Lower lobe of right lung (tissue), 2 donors: Measurements from ENCODE around the gene TIPIN. TPM values are rescaled to one million over a fixed set of nuclear protein-coding genes. Genes with fewer than 3 reads are reported as not detected.
"Not testable (repeated sequence)": the region's sequence is repeated elsewhere in the genome, so short reads cannot be mapped to it uniquely, and the experiment has no call there.

Experiments
- ATAC-seq, 2 donors: fragments of 200-7000 bp; cut with Tn5 transposase; one replicate each; pipeline ENCODE4 v1.9.1; 2020 to 2022; ENCODE audit warnings: mild to moderate bottlenecking in 2 of 2, moderate library complexity in 2 of 2
- DNase-seq: peaks from one replicate; pipeline ENCODE4 v3.0.0-alpha.2; 2020
- H3K27ac ChIP-seq: fragments of 200-600 bp; one replicate; pipeline ENCODE4 v1.8.0; 2022
- H3K27me3 ChIP-seq: fragments of 200-600 bp; one replicate; pipeline ENCODE4 v1.8.0; 2022; ENCODE audit warnings: low read depth
- H3K36me3 ChIP-seq: fragments of 200-600 bp; one replicate; pipeline ENCODE4 v1.8.0; 2022; ENCODE audit warnings: mild to moderate bottlenecking
- H3K4me1 ChIP-seq: fragments of 200-600 bp; one replicate; pipeline ENCODE4 v1.8.0; 2022
- H3K4me3 ChIP-seq: fragments of 200-600 bp; one replicate; pipeline ENCODE4 v1.8.0; 2022; ENCODE audit warnings: mild to moderate bottlenecking
- H3K9me3 ChIP-seq: fragments of 200-600 bp; one replicate; pipeline ENCODE4 v1.8.0; 2022
- CTCF ChIP-seq: fragments of 200-600 bp; IDR thresholded peaks from one replicate; pipeline ENCODE4 v1.8.0; 2022; ENCODE audit warnings: antibody characterized with exemption, mild to moderate bottlenecking
- intact Hi-C: fragments of 100-400 bp; cut with DNase I; formaldehyde crosslinking; loops from one replicate; pipeline ENCODE4 v1.11.0; 2022
- total RNA-seq: library from RNA; stranded (reverse); fragmentation: NEBNext Ultra II Directional; extraction: Animal tissue kit (Norgen Biotek cat#: 25700); gene quantifications from one replicate; pipeline ENCODE4 v1.2.1, GENCODE V29; 2021
- donor health status: DM: no; HTN: yes; CAD: no; lungs with severe emphysema.

The TIPIN gene
- total RNA-seq, 1 donor from 2014 or later: 6.9 TPM

- no peak for ATAC-seq
- Histone ChIP-seq H3K9me3 (no peaks in the 10 kb centered on the region), H3K27me3 (no peaks in the 10 kb centered on the region), H3K36me3 (peaks cover 7% of the 10 kb centered on the region), H3K4me1 (peaks cover 25% of the 10 kb centered on the region), H3K4me3 (no peak overlapping the region), H3K27ac (no peak overlapping the region)
- no peak for TF ChIP-seq CTCF
- intact Hi-C loops: no loop called here
- no peak for DNase-seq
These were observed 38.4 kb upstream of the TIPIN start for GRCh38 chr15:66394915-66395314.

DNA sequence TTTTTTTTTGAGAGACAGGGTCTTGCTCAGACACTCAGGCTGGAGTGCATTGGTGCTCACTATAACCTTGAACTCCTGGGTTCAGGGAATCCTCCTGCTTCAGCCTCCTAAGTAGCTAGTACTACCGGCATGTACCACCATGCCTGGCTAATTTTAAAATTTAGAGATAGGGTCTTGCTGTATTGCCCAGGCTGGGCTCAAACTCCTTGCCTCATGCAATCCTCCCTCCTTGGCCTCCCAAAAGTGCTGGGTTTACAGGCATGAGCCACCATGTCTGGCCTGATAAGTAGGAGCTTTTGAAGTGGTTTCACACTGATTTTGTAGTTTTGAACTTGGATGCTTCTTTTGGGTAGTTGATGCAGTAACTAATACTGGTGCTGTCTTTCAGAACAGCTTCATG lies 38.0 kb upstream of the TIPIN start:
- peaks cover 30% of the 10 kb centered on the region for H3K4me1 ChIP-seq

DNA sequence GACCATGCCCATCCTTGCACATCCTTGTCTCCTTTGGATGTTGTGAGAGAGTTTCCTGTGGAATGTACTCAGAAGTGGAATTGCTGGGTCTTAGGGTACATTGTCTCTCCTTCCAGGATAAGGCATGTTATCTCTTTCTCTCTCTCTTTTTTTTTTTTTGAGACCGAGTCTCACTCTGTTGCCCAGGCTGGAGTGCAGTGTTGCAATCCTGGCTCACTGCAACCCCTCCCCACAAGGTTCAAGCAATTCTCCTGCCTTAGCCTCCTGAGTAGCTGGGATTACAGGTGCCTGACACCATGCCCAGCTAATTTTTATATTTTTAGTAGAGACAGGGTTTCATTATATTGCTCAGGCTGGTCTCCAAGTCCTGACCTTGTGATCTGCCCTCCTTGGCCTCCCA lies 36.6 kb upstream of the TIPIN start:
- H3K27me3 ChIP-seq, H3K4me3 ChIP-seq, DNase-seq, H3K27ac ChIP-seq, intact Hi-C loops, H3K9me3 ChIP-seq, ATAC-seq, H3K36me3 ChIP-seq: not testable (repeated sequence)
- H3K4me1 ChIP-seq: peaks cover 44% of the 10 kb centered on the region

More for the DNA sequence above, 38.0 kb upstream of the TIPIN start:
- Histone ChIP-seq H3K4me3 (no peak overlapping the region), H3K9me3 (no peaks in the 10 kb centered on the region), H3K27ac (no peak overlapping the region), H3K36me3 (peaks cover 4% of the 10 kb centered on the region), H3K27me3 (no peaks in the 10 kb centered on the region)
- DNase-seq (no peak), ATAC-seq (no peak)
- no peak for TF ChIP-seq CTCF
- intact Hi-C loops: no loop called here

DNA sequence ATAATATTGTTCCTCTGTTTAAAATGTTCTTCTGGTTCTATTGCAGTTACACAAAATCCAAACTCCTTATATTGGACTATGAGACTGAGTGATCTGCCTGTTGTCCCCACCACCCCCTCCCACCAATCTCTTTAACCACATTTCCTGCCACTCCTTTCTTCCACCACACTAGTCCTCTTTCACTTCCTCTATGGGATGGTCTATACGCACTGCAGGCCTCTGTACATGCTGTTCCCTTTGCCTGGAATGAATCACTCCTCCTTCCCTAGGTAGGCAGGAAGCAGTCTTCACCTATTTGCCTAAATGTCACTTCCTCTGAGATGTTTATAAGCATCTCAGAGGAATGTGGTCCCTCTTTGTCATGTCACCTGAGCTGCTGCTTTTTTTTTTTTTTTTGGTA lies 34.2 kb upstream of the TIPIN start:
- peak in 1 of 2 donors; percentile 25 for ATAC-seq
- Histone ChIP-seq H3K4me3 (no peak overlapping the region), H3K27ac (peak overlapping the region; percentile 8), H3K4me1 (peaks cover 48% of the 10 kb centered on the region), H3K36me3 (no peaks in the 10 kb centered on the region), H3K27me3 (no peaks in the 10 kb centered on the region), H3K9me3 (no peaks in the 10 kb centered on the region)
- DNase-seq: no peak
- no peak for TF ChIP-seq CTCF
- intact Hi-C loops: no loop called here

DNA sequence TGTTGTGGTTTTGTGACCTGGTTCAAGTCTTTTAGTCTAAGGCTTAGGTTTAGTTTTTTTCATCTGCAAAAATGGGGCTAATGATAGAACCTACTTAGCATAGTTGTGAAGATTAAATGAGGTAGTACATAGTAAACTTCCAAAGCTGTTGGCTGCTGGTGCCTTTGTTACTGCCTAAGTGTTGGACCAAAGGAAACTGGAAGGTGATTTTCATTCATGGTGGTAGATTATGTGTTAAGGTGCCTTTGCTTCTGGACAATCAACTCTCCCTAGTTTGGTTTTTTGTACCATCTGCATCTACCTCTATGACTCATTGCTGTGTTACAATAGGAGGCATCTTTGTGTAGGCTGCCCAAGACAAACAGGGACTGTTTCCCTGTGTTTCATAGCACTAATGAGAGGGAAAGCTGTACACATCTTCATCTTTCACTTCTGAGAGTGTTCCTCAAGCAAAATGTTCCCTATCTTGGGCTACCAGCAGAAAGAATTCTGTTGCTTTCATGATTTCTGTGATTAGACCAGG lies 33.4 kb upstream of the TIPIN start:
- H3K36me3 ChIP-seq: no peaks in the 10 kb centered on the region
- intact Hi-C loops: no loop called here
- peaks cover 48% of the 10 kb centered on the region for H3K4me1 ChIP-seq
- no peaks in the 10 kb centered on the region for H3K9me3 ChIP-seq
- no peak overlapping the region for H3K27ac ChIP-seq
- ATAC-seq: no peak
- no peaks in the 10 kb centered on the region for H3K27me3 ChIP-seq
- TF ChIP-seq CTCF: no peak
- DNase-seq: no peak
- H3K4me3 ChIP-seq: no peak overlapping the region

GRCh38 chr15:66389098-66389858 lies 32.8 kb upstream of the TIPIN start:
- TF ChIP-seq CTCF: no peak
- Histone ChIP-seq H3K4me3 (no peak overlapping the region), H3K27me3 (no peaks in the 10 kb centered on the region), H3K4me1 (peaks cover 48% of the 10 kb centered on the region), H3K27ac (no peak overlapping the region), H3K36me3 (no peaks in the 10 kb centered on the region), H3K9me3 (no peaks in the 10 kb centered on the region)
- intact Hi-C loops: no loop called here
- ATAC-seq (no peak), DNase-seq (no peak)
